HG03039 (cell line): ENCODE measurements around the gene SLC22A31.
"Not testable (repeated sequence)": the region's sequence is repeated elsewhere in the genome, so short reads cannot be mapped to it uniquely, and the experiment has no call there.

Experiments used
- ATAC-seq: cut with Tn5 transposase; IDR thresholded peaks from one replicate; pipeline ENCODE4 v1.9.1; 2021; ENCODE audit warnings: mild to moderate bottlenecking, moderate library complexity; ENCODE audit not compliant: unreplicated experiment

Gene SLC22A31

DNA sequence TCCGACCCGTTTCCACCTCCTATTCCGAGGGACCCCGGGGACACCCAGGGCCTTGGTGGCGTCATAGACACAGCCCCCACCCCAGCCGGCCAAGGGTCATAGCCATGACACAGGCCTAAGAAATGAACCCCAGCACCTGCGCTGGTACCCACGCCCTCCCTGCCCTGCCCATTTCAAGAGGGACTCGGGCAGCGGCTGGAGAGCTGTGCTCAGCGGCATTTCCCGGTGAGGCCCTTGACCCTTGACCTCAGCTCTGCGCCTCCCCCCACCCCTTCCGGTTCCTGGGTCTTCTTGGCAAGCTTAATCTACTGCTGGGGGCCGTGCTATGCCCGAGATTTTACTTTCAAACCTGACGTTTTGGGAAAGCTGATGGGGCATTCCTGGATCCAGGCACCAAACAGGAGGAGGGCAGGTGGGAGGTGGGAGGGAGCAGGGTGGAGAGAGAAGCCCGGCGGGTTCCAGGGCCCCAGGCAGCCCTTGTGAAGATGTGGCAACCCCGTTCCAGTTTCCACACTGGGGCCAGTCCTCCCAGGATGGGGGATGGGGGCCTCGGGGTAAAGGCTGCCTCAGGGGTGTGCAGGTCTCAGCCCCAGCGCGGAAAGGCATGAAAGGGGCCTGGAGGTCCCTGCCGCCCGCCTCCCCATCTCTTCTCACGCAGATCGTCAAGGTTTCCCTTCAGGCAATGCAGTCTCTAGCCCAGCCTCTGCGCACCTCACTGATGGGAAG is at the start of gene SLC22A31:
Gene SLC22A31, minus strand, starts transcription at position 414 of the 726 bp plus-strand sequence. Its CDS starts 36 bp downstream, at position 378.
- no peak for ATAC-seq

- no peak for ATAC-seq
Measured at GRCh38 chr16:89248196-89248982, 48.1 kb upstream of the SLC22A31 start.

DNA sequence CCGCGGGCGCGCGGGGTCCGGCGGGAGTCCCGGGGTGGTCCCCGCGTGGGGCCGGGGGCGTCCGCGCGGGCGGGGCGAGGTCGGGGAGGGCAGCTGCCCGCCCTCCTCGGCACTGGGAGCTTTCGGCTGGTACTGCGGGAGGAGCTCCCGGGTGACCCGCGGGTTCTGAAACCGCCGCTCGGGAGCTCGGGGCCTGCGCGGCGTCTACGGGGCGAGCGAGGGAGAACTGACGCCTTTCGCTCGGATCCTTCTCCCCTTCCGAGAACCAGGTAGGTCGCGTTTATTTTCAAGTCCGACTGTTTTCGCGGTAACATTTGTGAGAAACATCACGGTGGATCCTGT is 47.4 kb upstream of the SLC22A31 start:
- ATAC-seq, result not testable (repeated sequence)

DNA sequence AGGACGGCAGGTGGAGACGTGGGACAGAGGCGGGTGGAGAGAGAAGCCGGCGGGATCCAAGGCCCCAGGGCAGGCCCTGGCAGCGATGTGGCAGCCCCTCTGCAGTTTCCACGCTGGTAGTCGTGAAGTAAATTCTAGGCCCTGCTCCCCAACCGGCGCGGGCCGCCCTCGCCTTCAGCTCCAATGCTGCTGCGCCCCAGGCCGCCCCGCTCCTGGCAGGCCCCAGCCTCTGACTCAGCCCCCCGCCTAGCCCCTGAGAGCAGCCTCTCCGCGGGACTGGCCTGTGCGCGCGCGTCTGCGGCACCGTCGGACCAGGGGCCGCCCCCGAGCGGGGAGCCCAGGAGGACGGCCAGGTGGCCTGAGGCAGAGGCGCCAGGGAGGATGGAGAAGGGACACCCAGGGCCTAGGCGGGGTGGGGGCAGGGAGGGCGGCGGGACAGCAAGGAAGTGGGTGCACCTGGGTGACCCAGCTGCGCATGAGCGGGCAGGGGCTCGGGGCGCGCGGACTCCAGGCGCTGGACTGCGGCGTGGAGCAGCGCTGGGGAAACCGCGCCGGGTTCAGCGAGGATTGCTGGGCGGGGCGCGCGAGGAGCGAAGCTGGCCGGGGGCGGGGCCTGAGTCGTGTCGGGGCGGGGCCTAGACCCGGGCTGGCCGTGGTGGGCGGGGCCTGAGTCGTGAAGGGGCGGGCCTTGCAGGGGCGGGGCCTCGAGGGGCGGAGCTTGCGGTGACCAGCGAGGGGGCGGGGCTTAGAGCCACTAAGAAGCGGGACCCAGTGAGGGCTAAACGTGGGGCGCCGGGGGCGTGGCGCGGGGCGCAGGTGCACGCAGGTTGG is 46.8 kb upstream of the SLC22A31 start:
- ATAC-seq, result no peak

DNA sequence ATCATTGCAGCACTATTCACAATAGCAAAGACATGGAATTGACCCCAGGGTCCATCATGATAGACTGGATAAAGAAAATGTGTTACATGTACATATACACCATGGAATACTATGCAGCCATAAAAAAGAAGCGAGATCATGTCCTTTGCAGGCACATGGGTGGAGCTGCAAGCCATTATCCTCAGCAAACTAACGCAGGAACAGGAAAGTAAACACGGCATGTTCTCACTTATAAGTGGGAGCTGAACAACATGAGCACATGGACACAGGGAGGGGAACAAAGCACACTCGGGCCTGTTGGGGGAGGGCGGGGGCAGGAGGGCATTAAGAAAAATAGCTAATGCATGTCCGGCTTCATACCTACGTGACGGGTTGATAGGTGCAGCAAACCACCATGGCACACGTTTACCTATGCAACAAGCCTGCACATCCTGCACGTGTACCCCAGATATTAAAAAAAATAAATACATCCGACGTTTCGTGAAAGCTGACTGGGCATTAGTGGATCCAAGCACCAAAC is 46.1 kb upstream of the SLC22A31 start:
- ATAC-seq, result no peak

DNA sequence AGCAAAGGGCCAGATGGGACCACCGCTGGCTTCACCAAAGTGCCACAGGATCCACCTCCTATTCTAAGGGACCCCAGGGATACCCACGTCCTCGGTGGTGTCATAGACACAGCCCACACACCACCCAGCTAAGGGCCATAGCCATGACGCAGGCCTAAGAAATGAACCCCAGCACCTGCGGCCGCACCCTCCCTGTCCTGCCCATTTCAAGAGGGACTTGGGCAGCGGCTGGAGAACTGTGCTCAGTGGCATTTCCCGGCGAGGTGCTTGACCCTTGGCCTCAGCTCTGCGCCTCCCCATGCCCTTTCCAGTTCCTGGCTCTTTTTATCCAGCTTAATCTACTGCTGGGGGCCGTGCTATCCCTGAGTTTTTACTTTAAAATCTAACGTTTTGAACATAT is 44.4 kb upstream of the SLC22A31 start:
- ATAC-seq, result no peak

DNA sequence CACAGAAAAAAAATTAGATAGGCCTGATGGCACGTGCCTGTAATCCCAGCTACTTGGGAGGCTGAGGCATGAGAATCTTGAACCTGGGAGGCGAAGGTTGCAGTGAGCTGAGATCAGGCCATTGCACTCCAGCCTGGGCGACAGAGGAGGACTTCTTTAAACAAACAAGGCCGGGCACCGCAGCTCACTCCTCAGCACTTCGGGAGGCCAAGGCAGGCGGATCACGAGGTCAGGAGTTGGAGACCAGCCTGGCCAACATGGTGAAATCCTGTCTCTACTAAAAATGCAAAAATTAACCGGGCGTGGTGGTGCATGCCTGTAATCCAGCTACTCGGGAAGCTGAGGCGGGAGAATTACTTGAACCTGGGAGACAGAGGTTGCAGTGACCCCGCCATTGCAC is 43.9 kb upstream of the SLC22A31 start:
- ATAC-seq, result not testable (repeated sequence)

DNA sequence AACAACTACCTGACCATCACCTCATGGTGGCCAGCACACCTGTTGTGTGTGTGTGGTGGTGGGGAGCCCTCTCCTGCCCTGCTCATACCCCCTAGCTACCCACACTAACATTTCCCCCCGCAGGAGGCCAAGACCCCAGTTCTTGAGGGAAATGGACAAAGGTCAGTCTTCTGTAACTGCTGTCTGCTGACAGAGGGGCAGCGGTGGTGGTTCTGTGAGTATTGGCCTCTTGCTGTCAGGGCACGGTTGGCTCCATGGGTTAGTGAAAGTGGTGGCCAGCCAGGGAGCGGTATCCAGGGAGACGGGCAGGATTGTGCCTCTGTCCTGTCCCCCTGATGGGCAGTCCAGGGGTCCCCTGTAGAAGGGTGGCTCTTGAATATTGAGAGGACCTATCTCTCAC is 43.3 kb upstream of the SLC22A31 start:
- ATAC-seq, result no peak

GRCh38 chr16:89242795-89243200 is 42.5 kb upstream of the SLC22A31 start:
- ATAC-seq, result no peak

GRCh38 chr16:89241187-89242007 is 41.1 kb upstream of the SLC22A31 start:
- ATAC-seq, result no peak

- ATAC-seq, result no peak
Measured at GRCh38 chr16:89237733-89238132, 37.4 kb upstream of the SLC22A31 start.

DNA sequence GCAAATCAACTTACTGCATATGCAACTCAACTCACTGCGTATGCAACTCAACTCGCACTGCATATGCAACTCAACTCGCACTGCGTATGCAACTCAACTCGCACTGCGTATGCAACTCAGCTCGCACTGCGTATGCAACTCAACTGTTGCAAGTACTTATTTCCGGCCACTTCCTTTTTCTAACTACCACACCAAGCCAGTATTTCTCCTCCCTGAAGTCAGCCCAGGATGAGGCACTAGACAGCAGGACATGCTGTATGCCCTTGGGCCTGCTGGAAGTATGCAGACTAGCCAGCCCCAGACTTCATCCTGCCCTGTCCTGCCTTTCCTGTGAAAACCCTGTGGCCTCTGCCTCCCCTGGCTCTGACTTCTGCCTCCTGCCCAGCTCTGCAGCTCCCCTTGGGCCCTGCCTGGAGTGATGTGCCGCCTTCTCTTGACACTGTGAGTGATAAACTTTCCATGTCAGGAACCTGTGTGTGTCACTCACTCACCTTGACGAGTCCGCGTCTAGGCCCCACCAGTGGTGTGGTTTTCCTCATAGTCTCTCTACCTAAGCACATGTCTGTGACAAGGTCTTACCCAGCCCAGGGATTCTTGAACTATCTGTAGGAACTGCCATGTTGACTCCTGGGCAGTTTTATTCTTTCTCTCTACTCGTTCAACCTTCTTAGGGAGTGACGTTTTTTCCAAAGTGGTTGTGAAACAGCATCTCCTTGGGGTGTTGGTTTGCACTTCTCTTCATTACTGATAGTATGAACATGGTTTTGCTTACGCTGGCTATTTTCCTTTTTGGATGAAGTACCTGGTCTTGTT is 33.5 kb upstream of the SLC22A31 start:
- no peak for ATAC-seq

DNA sequence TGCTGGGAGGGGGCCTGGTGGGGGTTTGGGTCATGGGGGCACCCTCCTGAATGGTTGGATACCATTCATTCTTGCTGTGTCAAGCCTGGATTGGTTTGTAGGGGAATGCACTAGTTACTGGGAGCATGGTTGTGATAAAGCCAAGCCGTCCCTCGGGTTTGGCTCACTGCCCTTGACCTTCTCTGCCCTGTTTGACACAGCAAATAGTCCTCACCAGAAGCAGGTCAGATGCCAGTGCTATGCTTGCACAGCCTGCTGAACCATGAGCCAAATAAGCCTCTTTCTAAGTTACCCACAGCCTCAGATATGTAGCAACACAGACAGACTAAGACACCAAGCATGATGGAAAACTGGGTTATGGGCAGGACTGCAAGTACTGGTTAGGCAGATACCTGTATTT is 31.8 kb upstream of the SLC22A31 start:
- ATAC-seq, result no peak

- no peak for ATAC-seq
Measured at GRCh38 chr16:89230255-89230654, 29.9 kb upstream of the SLC22A31 start.

DNA sequence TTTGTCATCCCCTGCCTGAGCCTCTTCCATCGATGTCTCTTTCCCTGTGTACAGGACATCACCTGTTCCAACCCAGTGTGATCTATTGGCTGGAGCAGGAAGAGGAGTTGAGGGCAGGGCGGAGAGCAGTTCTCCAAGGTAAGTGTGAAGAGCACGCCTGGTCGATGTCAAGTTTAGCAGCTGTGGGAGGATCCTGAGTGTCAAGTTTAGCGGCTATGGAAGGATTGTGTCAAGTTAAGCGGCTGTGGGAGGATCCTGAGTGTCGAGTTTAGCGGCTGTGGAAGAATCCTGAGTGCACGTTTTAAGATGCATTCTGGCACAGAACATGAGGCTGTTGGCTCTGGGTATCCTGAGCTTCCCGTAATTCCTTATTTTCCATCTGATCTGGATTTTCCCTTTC is 24.3 kb upstream of the SLC22A31 start:
- no peak for ATAC-seq

GRCh38 chr16:89222931-89223330 is 22.6 kb upstream of the SLC22A31 start:
- ATAC-seq, result no peak

- no peak for ATAC-seq
Measured at GRCh38 chr16:89221604-89222003, 21.3 kb upstream of the SLC22A31 start.

- ATAC-seq, result no peak
Measured at GRCh38 chr16:89219365-89219764, 19.0 kb upstream of the SLC22A31 start.

GRCh38 chr16:89217388-89218191 is 17.3 kb upstream of the SLC22A31 start, which contains the start of gene ZNF778:
Gene ZNF778, plus strand, starts transcription at chr16:89217703. Its CDS starts 3,425 bp downstream, at chr16:89221128.
- ATAC-seq, result peak; percentile 88
